MG63 (cell line): ENCODE data around the gene C1orf94. TPM values are rescaled to one million over a fixed set of nuclear protein-coding genes. Genes with fewer than 3 reads are reported as not detected.

Experiments used
- total RNA-seq: library from RNA; depleted of rRNA; stranded (reverse); fragments of >200 nt; shearing (Covaris generic); gene quantifications from 2 replicates; pipeline ENCODE4 v1.2.3, GENCODE V29; 2014; ENCODE audit warnings: low replicate concordance; rRNA removed

Gene C1orf94
- total RNA-seq, 1 experiment from 2014 or later: not detected

Other genes with a start within 250 kb of the C1orf94 start
- gene CSMD2, start 11.7 kb upstream of the C1orf94 start, total RNA-seq: not detected in 2 replicates